ENCODE measurements around the gene RASD1. TPM values are rescaled to one million over a fixed set of nuclear protein-coding genes. Genes with fewer than 3 reads are reported as not detected.

RASD1 gene, protein sequence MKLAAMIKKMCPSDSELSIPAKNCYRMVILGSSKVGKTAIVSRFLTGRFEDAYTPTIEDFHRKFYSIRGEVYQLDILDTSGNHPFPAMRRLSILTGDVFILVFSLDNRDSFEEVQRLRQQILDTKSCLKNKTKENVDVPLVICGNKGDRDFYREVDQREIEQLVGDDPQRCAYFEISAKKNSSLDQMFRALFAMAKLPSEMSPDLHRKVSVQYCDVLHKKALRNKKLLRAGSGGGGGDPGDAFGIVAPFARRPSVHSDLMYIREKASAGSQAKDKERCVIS
- total RNA-seq = 0.26 and 2.6 TPM in 2 replicates
- polyA plus RNA-seq = 0.32 and 0.34 TPM in 2 replicates
- 1.0 and 1.2 TPM in 2 replicates for polyA plus RNA-seq (2012)
- polyA minus RNA-seq (ENCODE audit: low replicate concordance) = 2.3 TPM in 1 of 2 replicates, not detected in the other

DNA sequence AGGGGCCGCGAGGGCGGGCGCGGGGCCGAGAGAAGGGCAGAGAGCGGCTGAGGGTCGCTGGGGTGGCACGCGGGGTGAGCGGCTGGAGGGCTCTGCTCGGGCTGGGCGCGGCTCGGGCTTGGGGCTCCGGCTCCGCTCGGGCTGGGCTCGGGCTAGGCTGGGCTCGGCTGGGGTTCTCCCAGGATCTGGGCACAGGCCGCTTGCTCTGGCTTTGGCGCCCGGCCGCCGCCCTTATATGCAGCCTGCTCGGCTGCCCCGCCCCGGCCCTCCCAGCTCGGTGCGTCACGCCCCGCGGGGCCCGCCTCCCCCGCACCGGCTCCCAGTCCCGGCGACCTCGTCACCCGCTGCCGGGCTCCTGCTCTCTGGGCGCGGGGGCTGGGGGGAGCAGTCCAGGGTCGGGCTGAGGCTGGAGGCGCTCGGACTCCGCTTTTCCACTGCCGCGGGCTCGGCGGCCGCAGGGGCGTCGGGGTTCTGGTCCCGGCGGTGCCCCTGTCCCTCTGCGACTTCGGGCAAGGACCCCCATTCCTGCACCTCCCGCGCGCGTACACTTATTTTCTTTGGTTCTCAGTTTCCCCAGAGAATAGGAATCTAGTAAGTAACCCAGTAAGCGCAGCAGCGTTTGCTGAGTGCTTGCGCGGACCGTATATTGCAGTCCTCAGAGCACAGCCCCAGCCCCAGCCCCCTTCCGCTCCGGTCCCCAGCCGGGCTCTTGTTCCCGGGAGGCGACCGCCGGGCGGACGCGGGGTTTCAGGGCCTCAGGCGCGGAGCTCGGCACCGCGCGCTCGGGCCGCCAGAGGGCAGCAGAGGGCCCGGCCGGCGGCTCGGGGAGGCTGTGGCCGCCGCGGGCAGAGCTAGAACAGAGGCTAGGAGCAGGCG, at the start of gene RASD1:
Gene RASD1, minus strand, starts transcription at position 207 of the 876 bp plus-strand sequence. CDS start 214 bp downstream, outside the sequence.
- Histone ChIP-seq H3K27me3 (ENCODE audit: control insufficient read depth, insufficient read depth, low read length) (peaks cover 3% of the 10 kb centered on the region), H3K9me3 (ENCODE audit: control insufficient read depth, insufficient read depth, low read depth, low read length) (no peaks in the 10 kb centered on the region), H3K36me3 (ENCODE audit: control insufficient read depth, insufficient read depth, low read length) (peaks cover 2% of the 10 kb centered on the region), H3K4me1 (ENCODE audit: control insufficient read depth, extremely low read depth, insufficient read depth, low read length) (peaks cover 5% of the 10 kb centered on the region), H3K4me3 (replicated peaks in 1 of 4; ENCODE audit: control extremely low read depth in 1 of 4, insufficient read depth in 1 of 4, low read depth in 3 of 4, low read length in 4 of 4) (peak within 1 kb of the TSS; percentile 54 to 69 (median 66)), H3K9ac (ENCODE audit: insufficient read depth, low read length) (peak within 1 kb of the TSS; percentile 52), H2AFZ (ENCODE audit: low read length) (peak within 1 kb of the TSS; percentile 60), H3K79me2 (ENCODE audit: control insufficient read depth, insufficient read depth, low read length) (no peaks in the 10 kb centered on the region), H4K20me1 (ENCODE audit: control insufficient read depth, extremely low read depth, insufficient read depth, low read length) (no peaks in the 10 kb centered on the region), H3K27ac (ENCODE audit: insufficient read depth, low read length) (peak within 1 kb of the TSS; percentile 64), H3K4me2 (ENCODE audit: extremely low read depth, insufficient read depth, low read length) (peak within 1 kb of the TSS; percentile 86)
- TF ChIP-seq, protein P1, sequence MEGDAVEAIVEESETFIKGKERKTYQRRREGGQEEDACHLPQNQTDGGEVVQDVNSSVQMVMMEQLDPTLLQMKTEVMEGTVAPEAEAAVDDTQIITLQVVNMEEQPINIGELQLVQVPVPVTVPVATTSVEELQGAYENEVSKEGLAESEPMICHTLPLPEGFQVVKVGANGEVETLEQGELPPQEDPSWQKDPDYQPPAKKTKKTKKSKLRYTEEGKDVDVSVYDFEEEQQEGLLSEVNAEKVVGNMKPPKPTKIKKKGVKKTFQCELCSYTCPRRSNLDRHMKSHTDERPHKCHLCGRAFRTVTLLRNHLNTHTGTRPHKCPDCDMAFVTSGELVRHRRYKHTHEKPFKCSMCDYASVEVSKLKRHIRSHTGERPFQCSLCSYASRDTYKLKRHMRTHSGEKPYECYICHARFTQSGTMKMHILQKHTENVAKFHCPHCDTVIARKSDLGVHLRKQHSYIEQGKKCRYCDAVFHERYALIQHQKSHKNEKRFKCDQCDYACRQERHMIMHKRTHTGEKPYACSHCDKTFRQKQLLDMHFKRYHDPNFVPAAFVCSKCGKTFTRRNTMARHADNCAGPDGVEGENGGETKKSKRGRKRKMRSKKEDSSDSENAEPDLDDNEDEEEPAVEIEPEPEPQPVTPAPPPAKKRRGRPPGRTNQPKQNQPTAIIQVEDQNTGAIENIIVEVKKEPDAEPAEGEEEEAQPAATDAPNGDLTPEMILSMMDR (conservative IDR thresholded peaks at IDR 0.05 in 1 of 2, IDR thresholded peaks at IDR 0.05 in 1 of 2; ENCODE audit: low read depth in 1 of 2, low read length in 2 of 2) = peak; percentile 39 to 71
- no peak for TF ChIP-seq EZH2 (IDR thresholded peaks at IDR 0.05; ENCODE audit: low read length, missing control alignments)
- DNase-seq (ENCODE audit: low read depth in 2 of 2) = peak; percentile 76 to 82

DNA sequence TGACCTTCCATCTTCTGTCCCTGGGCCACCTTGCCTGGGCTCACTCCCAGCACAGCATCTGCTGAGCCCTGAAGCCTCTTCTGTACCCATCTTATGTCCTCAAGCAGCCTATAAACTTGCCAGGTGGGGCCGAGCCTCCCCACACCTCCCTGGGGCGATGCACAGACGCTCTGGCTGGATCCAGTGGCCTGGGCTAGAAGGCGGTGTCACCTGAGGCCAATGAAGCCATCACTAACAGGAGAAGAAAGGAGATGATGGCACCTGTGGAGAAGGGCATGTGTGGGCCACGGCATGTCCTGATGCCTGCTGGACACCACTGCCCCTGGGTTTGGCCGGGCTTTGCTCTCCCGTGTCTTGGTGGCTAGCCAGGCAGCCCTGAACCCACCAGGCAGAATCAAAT, 49.8 kb upstream of the RASD1 start:
- no peaks in the 10 kb centered on the region for H3K36me3 ChIP-seq (ENCODE audit: control insufficient read depth, insufficient read depth, low read length)
- no peak overlapping the region for H3K4me2 ChIP-seq (ENCODE audit: extremely low read depth, insufficient read depth, low read length)
- H4K20me1 ChIP-seq (ENCODE audit: control insufficient read depth, extremely low read depth, insufficient read depth, low read length) = no peaks in the 10 kb centered on the region
- no peak overlapping the region for H3K4me3 ChIP-seq (replicated peaks in 1 of 4; ENCODE audit: control extremely low read depth in 1 of 4, insufficient read depth in 1 of 4, low read depth in 3 of 4, low read length in 4 of 4)
- H3K9ac ChIP-seq (ENCODE audit: insufficient read depth, low read length) = no peak overlapping the region
- H2AFZ ChIP-seq (ENCODE audit: low read length) = no peak overlapping the region
- no peak overlapping the region for H3K27ac ChIP-seq (ENCODE audit: insufficient read depth, low read length)
- TF ChIP-seq, protein P1 (conservative IDR thresholded peaks at IDR 0.05 in 1 of 2, IDR thresholded peaks at IDR 0.05 in 1 of 2; ENCODE audit: low read depth in 1 of 2, low read length in 2 of 2) = no peak
- no peak for TF ChIP-seq EZH2 (IDR thresholded peaks at IDR 0.05; ENCODE audit: low read length, missing control alignments)
- H3K9me3 ChIP-seq (ENCODE audit: control insufficient read depth, insufficient read depth, low read depth, low read length) = no peaks in the 10 kb centered on the region
- no peaks in the 10 kb centered on the region for H3K4me1 ChIP-seq (ENCODE audit: control insufficient read depth, extremely low read depth, insufficient read depth, low read length)
- H3K27me3 ChIP-seq (ENCODE audit: control insufficient read depth, insufficient read depth, low read length) = no peaks in the 10 kb centered on the region
- DNase-seq (ENCODE audit: low read depth in 2 of 2) = no peak
- no peaks in the 10 kb centered on the region for H3K79me2 ChIP-seq (ENCODE audit: control insufficient read depth, insufficient read depth, low read length)
